A673 (cell line): ENCODE measurements around the gene CCNK. TPM values are rescaled to one million over a fixed set of nuclear protein-coding genes. Genes with fewer than 3 reads are reported as not detected.

Experiments used
- BruUV-seq: library from RNA; stranded (reverse); fragments of 400-500 nt; replicated peaks from 2 replicates; lab custom pipeline; 2021; lab: Mats Ljungman, UMichigan
- CTCF ChIA-PET: fragments of 300-600 bp; sonication (Branson Sonifier 250); formaldehyde crosslinking; loops from one replicate; lab custom pipeline; 2022; ENCODE audit warnings: antibody characterized with exemption; lab: Charles Lee
- POLR2A ChIA-PET: fragments of 300-600 bp; sonication (Branson Sonifier 250); formaldehyde crosslinking; loops from one replicate; lab custom pipeline; 2022; ENCODE audit warnings: antibody characterized with exemption; ENCODE audit not compliant: low non-redundant PET; lab: Charles Lee
- DNase-seq: peaks from one replicate; pipeline ENCODE4 v3.0.0-alpha.2; 2015; ENCODE audit warnings: low spot score
- H3K27ac ChIP-seq: fragments of 200-600 bp; sonication (generic); 2 replicates; pipeline ENCODE4 v1.5.1; 2016; ENCODE audit warnings: mixed run types, low read depth, mild to moderate bottlenecking, mixed read lengths, antibody characterized with exemption, low read length; ENCODE audit not compliant: poor library complexity, severe bottlenecking
- H3K27me3 ChIP-seq: fragments of 200-600 bp; sonication (generic); replicated peaks from 2 replicates; pipeline ENCODE4 v1.6.1; 2017; ENCODE audit warnings: mixed run types, low read depth, mild to moderate bottlenecking, mixed read lengths, antibody characterized with exemption, low read length; ENCODE audit not compliant: insufficient read depth, poor library complexity
- H3K36me3 ChIP-seq: fragments of 200-600 bp; sonication (generic); 2 replicates; pipeline ENCODE4 v1.6.1; 2016; ENCODE audit warnings: mixed run types, mild to moderate bottlenecking, mixed read lengths, antibody characterized with exemption, low read length; ENCODE audit not compliant: insufficient read depth, poor library complexity, severe bottlenecking
- H3K4me1 ChIP-seq: fragments of 200-600 bp; sonication (generic); 2 replicates; pipeline ENCODE4 v1.6.1; 2017; ENCODE audit warnings: mixed run types, mild to moderate bottlenecking, mixed read lengths, antibody characterized with exemption, low read length; ENCODE audit not compliant: insufficient read depth, poor library complexity, severe bottlenecking
- H3K4me3 ChIP-seq: fragments of 200-600 bp; sonication (generic); 2 replicates; pipeline ENCODE4 v1.5.1; 2016; ENCODE audit warnings: low read depth, mixed run types, mild to moderate bottlenecking, mixed read lengths, low read length; ENCODE audit not compliant: poor library complexity, severe bottlenecking
- H3K9me3 ChIP-seq: fragments of 200-600 bp; sonication (generic); 2 replicates; pipeline ENCODE4 v1.6.1; 2016; ENCODE audit warnings: mixed run types, low read depth, mild to moderate bottlenecking, mixed read lengths, antibody characterized with exemption, low read length; ENCODE audit not compliant: poor library complexity, severe bottlenecking
- CTCF ChIP-seq: fragments of 300-800, 200-600 bp; sonication (generic); conservative IDR thresholded peaks from 2 replicates; pipeline ENCODE4 v1.5.1; 2017; ENCODE audit warnings: low read depth, mild to moderate bottlenecking, antibody characterized with exemption, low read length, moderate library complexity, mixed read lengths
- EZH2 ChIP-seq: fragments of 200-600 bp; sonication (generic); IDR thresholded peaks from 2 replicates; pipeline ENCODE4 v1.6.1; 2017; ENCODE audit warnings: borderline replicate concordance, low read depth, mild to moderate bottlenecking, mixed read lengths, antibody characterized with exemption, low read length; ENCODE audit not compliant: poor library complexity, severe bottlenecking
- intact Hi-C: fragments of 100-400 bp; cut with micrococcal nuclease; formaldehyde crosslinking; loops from one replicate; pipeline ENCODE4 v1.10.0; 2022; ENCODE audit not compliant: unreplicated experiment
- total RNA-seq: library from RNA; stranded (reverse); gene quantifications from 2 replicates; pipeline ENCODE4 v1.2.3, GENCODE V29; 2021

CCNK gene
- total RNA-seq, 1 experiment from 2014 or later = 88.0 TPM

GRCh38 chr14:99525699-99526080 is 44.5 kb downstream of the CCNK start:
- Histone ChIP-seq H3K4me3 (no peak overlapping the region), H3K27ac (no peak overlapping the region), H3K27me3 (no peaks in the 10 kb centered on the region), H3K36me3 (no peaks in the 10 kb centered on the region), H3K9me3 (no peaks in the 10 kb centered on the region), H3K4me1 (peaks cover 14% of the 10 kb centered on the region)
- DNase-seq = no peak
- ChIA-PET POLR2A (no interaction called here), CTCF (no interaction called here)
- intact Hi-C loops = no loop called here
- no peak for TF ChIP-seq EZH2
- no peak for TF ChIP-seq CTCF
- no TSS peak for BruUV-seq

- DNase-seq = no peak
- Histone ChIP-seq H3K4me1 (peaks cover 27% of the 10 kb centered on the region), H3K27ac (no peak overlapping the region), H3K27me3 (no peaks in the 10 kb centered on the region), H3K36me3 (no peaks in the 10 kb centered on the region), H3K4me3 (no peak overlapping the region), H3K9me3 (no peaks in the 10 kb centered on the region)
- no peak for TF ChIP-seq EZH2
- TF ChIP-seq CTCF = no peak
- ChIA-PET POLR2A (no interaction called here), CTCF (no interaction called here)
- BruUV-seq = no TSS peak
- intact Hi-C loops = no loop called here
Observed at GRCh38 chr14:99527026-99527425, 45.8 kb downstream of the CCNK start.

- Histone ChIP-seq H3K27ac (no peak overlapping the region), H3K27me3 (no peaks in the 10 kb centered on the region), H3K9me3 (no peaks in the 10 kb centered on the region), H3K4me1 (peaks cover 28% of the 10 kb centered on the region), H3K36me3 (no peaks in the 10 kb centered on the region), H3K4me3 (no peak overlapping the region)
- CTCF ChIA-PET = no interaction called here
- DNase-seq = no peak
- POLR2A ChIA-PET = no interaction called here
- BruUV-seq = no TSS peak
- intact Hi-C loops = no loop called here
- TF ChIP-seq CTCF = no peak
- no peak for TF ChIP-seq EZH2
Observed at GRCh38 chr14:99527427-99528076, 46.3 kb downstream of the CCNK start.
